Body of pancreas (tissue), 4 donors: ENCODE results near the gene OR2H1. TPM values are rescaled to one million over a fixed set of nuclear protein-coding genes. Genes with fewer than 3 reads are reported as not detected.

ENCODE experiments used
- ATAC-seq: fragments of 150-250 bp; one replicate; pipeline ENCODE4 v1.9.1; 2016
- DNase-seq, 4 donors: peaks; one replicate each; pipeline ENCODE4 v3.0.0-alpha.2; 2019
- H3K27ac ChIP-seq, 4 donors: fragments of 200-600 bp; sonication (generic); 1 replicate in 3 of 4; 2 replicates in 1 of 4; pipeline versions ENCODE4 v1.5.1 to v1.6.1; 2016 to 2019; ENCODE audit warnings: mild to moderate bottlenecking in 1 of 4, mixed read lengths in 1 of 4, moderate library complexity in 1 of 4
- H3K27me3 ChIP-seq, 2 donors: fragments of 200-600 bp; sonication (generic); one replicate each; pipeline ENCODE4 v1.6.0; 2016; ENCODE audit warnings: mild to moderate bottlenecking in 1 of 2
- H3K36me3 ChIP-seq, 2 donors: fragments of 200-600 bp; sonication (generic); replicated peaks in 1 of 2; 2 replicates each; pipeline ENCODE4 v1.5.1; 2016; ENCODE audit warnings: low read depth in 2 of 2; ENCODE audit not compliant: insufficient read depth in 1 of 2
- H3K4me1 ChIP-seq: fragments of 200-600 bp; sonication (generic); one replicate; pipeline ENCODE4 v1.6.0; 2016
- H3K4me3 ChIP-seq, 2 donors: fragments of 200-600 bp; sonication (generic); 1 replicate in 1 of 2; 2 replicates in 1 of 2; pipeline ENCODE4 v1.5.1; 2016 to 2019
- H3K9me3 ChIP-seq, 3 donors: fragments of 200-600 bp; sonication (generic); 1 replicate in 2 of 3; 2 replicates in 1 of 3; pipeline ENCODE4 v1.5.1; 2016
- CTCF ChIP-seq, 7 experiments: fragments of 450-650 bp in 4 of 7; fragments of 200-600 bp in 3 of 7; sonication (generic) in 3 of 7; IDR thresholded peaks; one replicate each; pipeline ENCODE4 v1.5.1; 2016 to 2019; ENCODE audit warnings: antibody characterized with exemption in 7 of 7
- POLR2A ChIP-seq, 3 donors: fragments of 450-650 bp; IDR thresholded peaks; one replicate each; pipeline ENCODE4 v1.6.1; 2016; ENCODE audit warnings: antibody characterized with exemption in 3 of 3, mild to moderate bottlenecking in 2 of 3
- WGBS, 2 donors: methylation state at CpG; one replicate each; pipeline ENCODE4 v1.1.5; 2017; 5-methylcytosine and 5-hydroxymethylcytosine counted together
- intact Hi-C: fragments of 100-400 bp; cut with DNase I; formaldehyde crosslinking; loops from one replicate; pipeline ENCODE4 v1.15.1; 2023
- total RNA-seq, 2 donors: library from RNA; depleted of rRNA; stranded (reverse); fragments of >200 nt; gene quantifications; one replicate each; pipeline ENCODE4 v1.1.0, GENCODE V29; 2016

Gene OR2H1
- total RNA-seq, 2 donors from 2014 or later: not detected

GRCh38 chr6:29490552-29490951 lies 33.6 kb downstream of the OR2H1 start:
- Histone ChIP-seq H3K4me3 (no peak overlapping the region), H3K4me1 (no peaks in the 10 kb centered on the region), H3K27ac (no peak overlapping the region), H3K27me3 (no peaks in the 10 kb centered on the region), H3K9me3 (no peaks in the 10 kb centered on the region), H3K36me3 (no peaks in the 10 kb centered on the region)
- ATAC-seq (no peak), DNase-seq (no peak)
- 62 to 89% methylated on average over 2 of the region's 2 CpGs for WGBS, 2 donors
- TF ChIP-seq CTCF (IDR thresholded peaks at IDR 0.05) (no peak), POLR2A (IDR thresholded peaks at IDR 0.05) (no peak)
- intact Hi-C loops: no loop called here

GRCh38 chr6:29491574-29491973 lies 34.6 kb downstream of the OR2H1 start:
- no peaks in the 10 kb centered on the region for H3K36me3 ChIP-seq
- TF ChIP-seq CTCF (IDR thresholded peaks at IDR 0.05) (no peak), POLR2A (IDR thresholded peaks at IDR 0.05) (no peak)
- no peak for DNase-seq
- H3K4me1 ChIP-seq: no peaks in the 10 kb centered on the region
- H3K27me3 ChIP-seq: no peaks in the 10 kb centered on the region
- no peaks in the 10 kb centered on the region for H3K9me3 ChIP-seq
- ATAC-seq: no peak
- 79 to 88% methylated on average over 4 of the region's 4 CpGs for WGBS, 2 donors
- H3K27ac ChIP-seq: no peak overlapping the region
- intact Hi-C loops: no loop called here
- no peak overlapping the region for H3K4me3 ChIP-seq

- Histone ChIP-seq H3K4me3 (no peak overlapping the region), H3K9me3 (no peaks in the 10 kb centered on the region), H3K27me3 (no peaks in the 10 kb centered on the region), H3K36me3 (no peaks in the 10 kb centered on the region), H3K27ac (no peak overlapping the region), H3K4me1 (no peaks in the 10 kb centered on the region)
- TF ChIP-seq CTCF (IDR thresholded peaks at IDR 0.05): no peak
- TF ChIP-seq POLR2A (IDR thresholded peaks at IDR 0.05): no peak
- ATAC-seq (no peak), DNase-seq (no peak)
- 59 to 66% methylated on average over 2 of the region's 2 CpGs for WGBS, 2 donors
- intact Hi-C loops: no loop called here
These were observed 36.3 kb downstream of the OR2H1 start for GRCh38 chr6:29493261-29493660.

- H3K4me3 ChIP-seq: no peak overlapping the region
- H3K9me3 ChIP-seq: no peaks in the 10 kb centered on the region
- no peaks in the 10 kb centered on the region for H3K4me1 ChIP-seq
- no peak for ATAC-seq
- intact Hi-C loops: no loop called here
- no peak overlapping the region for H3K27ac ChIP-seq
- no peaks in the 10 kb centered on the region for H3K27me3 ChIP-seq
- no peak for DNase-seq
- no peaks in the 10 kb centered on the region for H3K36me3 ChIP-seq
- WGBS, 2 donors: 72 to 77% methylated on average over 2 of the region's 2 CpGs
- no peak for TF ChIP-seq CTCF (IDR thresholded peaks at IDR 0.05)
- TF ChIP-seq POLR2A (IDR thresholded peaks at IDR 0.05): no peak
These were observed 37.2 kb downstream of the OR2H1 start for GRCh38 chr6:29494131-29494530.

DNA sequence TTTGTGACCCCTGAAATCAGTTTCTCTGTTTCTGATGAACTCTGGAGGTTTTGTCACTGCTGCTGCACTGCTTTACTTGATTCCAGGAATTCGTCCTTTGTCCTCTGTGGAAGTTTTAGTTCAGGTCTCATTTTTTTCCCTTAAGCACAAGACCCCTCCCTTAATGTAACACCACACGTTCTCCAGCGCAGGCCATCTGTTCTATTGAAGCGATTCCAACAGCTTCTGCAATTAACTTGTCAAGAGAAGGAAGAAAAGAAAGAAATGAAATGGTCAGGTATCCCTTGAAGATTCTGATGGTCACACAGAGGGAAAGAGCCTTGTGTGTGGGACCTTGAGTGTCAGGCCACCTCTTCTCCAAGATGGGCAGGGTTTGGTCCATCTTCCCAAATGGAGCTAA lies 38.6 kb downstream of the OR2H1 start:
- H3K4me1 ChIP-seq: no peaks in the 10 kb centered on the region

More for the DNA sequence above, 38.6 kb downstream of the OR2H1 start:
- Histone ChIP-seq H3K9me3 (no peaks in the 10 kb centered on the region), H3K27me3 (no peaks in the 10 kb centered on the region), H3K36me3 (no peaks in the 10 kb centered on the region), H3K4me3 (no peak overlapping the region), H3K27ac (no peak overlapping the region)
- no peak for TF ChIP-seq POLR2A (IDR thresholded peaks at IDR 0.05)
- TF ChIP-seq CTCF (IDR thresholded peaks at IDR 0.05): no peak
- no peak for DNase-seq
- no peak for ATAC-seq
- intact Hi-C loops: no loop called here
- WGBS, 2 donors: 77 to 86% methylated on average over 4 of the region's 4 CpGs
